ENCODE data around the gene ZFP57.

ZFP57 gene

GRCh38 chr6:29626948-29627754, 53.8 kb downstream of the ZFP57 start:
- DNase-seq (ENCODE audit: low read depth in 2 of 2, low spot score in 1 of 2), result no peak

- no peak for DNase-seq (ENCODE audit: low read depth in 2 of 2, low spot score in 1 of 2)
Observed at GRCh38 chr6:29625337-29625930, 55.5 kb downstream of the ZFP57 start.

- no peak for DNase-seq (ENCODE audit: low read depth in 2 of 2, low spot score in 1 of 2)
Observed at GRCh38 chr6:29624520-29624961, 56.4 kb downstream of the ZFP57 start.
